ENCODE data around the gene CXXC5.

- TF ChIP-seq CTCF (IDR thresholded peaks at IDR 0.05; ENCODE audit: poor library complexity, severe bottlenecking) = no peak
- TF ChIP-seq EZH2 (IDR thresholded peaks at IDR 0.05; ENCODE audit: borderline replicate concordance, insufficient read depth, low read length, poor library complexity, severe bottlenecking) = no peak
- TF ChIP-seq POLR2AphosphoS5 (IDR thresholded peaks at IDR 0.05) = no peak
- no peak for TF ChIP-seq SMC3 (conservative IDR thresholded peaks at IDR 0.05; ENCODE audit: poor library complexity)
- TF ChIP-seq TAF1 (IDR thresholded peaks at IDR 0.05; ENCODE audit: low read depth) = no peak
Measured at GRCh38 chr5:139658501-139658927, 10.4 kb downstream of the CXXC5 start.

Measured in neural cell (in vitro differentiated cells).